GM18861 (cell line): ENCODE data around the gene CLEC20A.

Source experiments
- ATAC-seq: cut with Tn5 transposase; IDR thresholded peaks from one replicate; pipeline ENCODE4 v1.9.1; 2021; ENCODE audit not compliant: unreplicated experiment

CLEC20A gene

GRCh38 chr1:178500936-178501554 lies 4.3 kb upstream of the CLEC20A start:
- ATAC-seq: no peak

GRCh38 chr1:178500091-178500770 lies 3.5 kb upstream of the CLEC20A start:
- ATAC-seq: no peak

GRCh38 chr1:178498896-178499675 lies 2.3 kb upstream of the CLEC20A start:
- no peak for ATAC-seq

GRCh38 chr1:178497903-178498478 lies 1.2 kb upstream of the CLEC20A start:
- no peak for ATAC-seq

GRCh38 chr1:178495741-178496409 lies 889 bp downstream of the CLEC20A start:
- no peak for ATAC-seq

- ATAC-seq: no peak
These were observed 1.6 kb downstream of the CLEC20A start for GRCh38 chr1:178495158-178495557.

- ATAC-seq: no peak
These were observed 2.2 kb downstream of the CLEC20A start for GRCh38 chr1:178494569-178494971.

- no peak for ATAC-seq
These were observed 3.4 kb downstream of the CLEC20A start for GRCh38 chr1:178493301-178493741.

- no peak for ATAC-seq
These were observed 4.4 kb downstream of the CLEC20A start for GRCh38 chr1:178492341-178492740.

- no peak for ATAC-seq
These were observed 5.0 kb downstream of the CLEC20A start for GRCh38 chr1:178491721-178492120.

GRCh38 chr1:178490967-178491366 lies 5.8 kb downstream of the CLEC20A start:
- no peak for ATAC-seq

- ATAC-seq: no peak
These were observed 6.6 kb downstream of the CLEC20A start for GRCh38 chr1:178490136-178490535.

- ATAC-seq: no peak
These were observed 7.4 kb downstream of the CLEC20A start for GRCh38 chr1:178489399-178489798.

GRCh38 chr1:178488393-178488792 lies 8.4 kb downstream of the CLEC20A start:
- ATAC-seq: no peak

- ATAC-seq: no peak
These were observed 9.6 kb downstream of the CLEC20A start for GRCh38 chr1:178487070-178487615.

GRCh38 chr1:178486100-178487069 lies 10.4 kb downstream of the CLEC20A start:
- ATAC-seq: no peak

- ATAC-seq: no peak
These were observed 11.2 kb downstream of the CLEC20A start for GRCh38 chr1:178485541-178485981.

- ATAC-seq: no peak
These were observed 12.0 kb downstream of the CLEC20A start for GRCh38 chr1:178484698-178485225.

- no peak for ATAC-seq
These were observed 13.4 kb downstream of the CLEC20A start for GRCh38 chr1:178483251-178483957.
